ENCODE data around the gene DCP1A. TPM values are rescaled to one million over a fixed set of nuclear protein-coding genes. Genes with fewer than 3 reads are reported as not detected.

The DCP1A gene
- polyA plus RNA-seq, 1 experiment: 27.0 TPM

DNA sequence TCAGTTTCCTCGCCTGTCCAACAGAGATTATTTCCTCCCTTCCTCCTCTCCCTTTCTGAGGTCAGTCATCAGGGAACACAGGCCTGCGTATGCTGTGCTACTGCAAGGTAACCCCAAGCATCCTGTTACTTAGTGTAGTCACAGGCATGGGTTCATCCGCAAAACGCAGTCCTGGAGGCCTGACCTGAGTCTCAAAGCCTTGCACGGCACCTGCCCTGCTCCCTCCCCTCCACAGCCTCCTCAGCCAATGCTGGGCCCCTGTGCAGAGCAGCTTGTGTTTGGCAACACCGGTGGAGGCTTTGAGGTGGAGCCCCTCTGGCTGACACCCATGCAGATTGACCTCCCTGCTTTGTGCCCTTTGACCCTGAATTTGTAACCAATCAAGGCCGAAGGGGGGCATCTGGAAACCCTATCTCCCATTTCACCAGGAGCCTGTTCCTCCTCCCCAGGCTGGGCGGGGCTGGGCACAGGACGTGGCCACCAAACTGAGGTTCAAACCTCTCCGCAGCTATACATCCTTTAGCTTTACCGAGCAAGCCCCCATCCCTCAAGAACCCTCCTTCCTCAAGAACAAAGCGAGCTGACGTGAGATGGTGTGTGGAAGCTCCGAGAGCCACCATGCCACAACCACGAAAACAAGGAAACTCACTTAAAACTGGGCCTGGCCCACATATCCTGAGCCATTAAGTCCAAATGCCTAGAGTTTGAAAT, 113.1 kb downstream of the DCP1A start:
- POLR2A ChIA-PET: no interaction called here
- CTCF ChIA-PET: interaction anchor here (1.0 to 4.5 kb wide), 3 partner anchors 14 to 476 kb away, joined by 3 to 28 read pairs (median 4); no protein-coding TSS in a partner anchor
- peak overlapping the region; percentile 22 for H3K27ac ChIP-seq (ENCODE audit: low read depth, low read length)

More for the DNA sequence above, 113.1 kb downstream of the DCP1A start:
- H3K27me3 ChIP-seq (ENCODE audit: control insufficient read depth, insufficient read depth, low read length): no peaks in the 10 kb centered on the region
- no peak for DNase-seq (ENCODE audit: low read depth, low spot score)
- H3K9me3 ChIP-seq (ENCODE audit: control insufficient read depth, insufficient read depth, low read length): no peaks in the 10 kb centered on the region
- TF ChIP-seq, protein P1, sequence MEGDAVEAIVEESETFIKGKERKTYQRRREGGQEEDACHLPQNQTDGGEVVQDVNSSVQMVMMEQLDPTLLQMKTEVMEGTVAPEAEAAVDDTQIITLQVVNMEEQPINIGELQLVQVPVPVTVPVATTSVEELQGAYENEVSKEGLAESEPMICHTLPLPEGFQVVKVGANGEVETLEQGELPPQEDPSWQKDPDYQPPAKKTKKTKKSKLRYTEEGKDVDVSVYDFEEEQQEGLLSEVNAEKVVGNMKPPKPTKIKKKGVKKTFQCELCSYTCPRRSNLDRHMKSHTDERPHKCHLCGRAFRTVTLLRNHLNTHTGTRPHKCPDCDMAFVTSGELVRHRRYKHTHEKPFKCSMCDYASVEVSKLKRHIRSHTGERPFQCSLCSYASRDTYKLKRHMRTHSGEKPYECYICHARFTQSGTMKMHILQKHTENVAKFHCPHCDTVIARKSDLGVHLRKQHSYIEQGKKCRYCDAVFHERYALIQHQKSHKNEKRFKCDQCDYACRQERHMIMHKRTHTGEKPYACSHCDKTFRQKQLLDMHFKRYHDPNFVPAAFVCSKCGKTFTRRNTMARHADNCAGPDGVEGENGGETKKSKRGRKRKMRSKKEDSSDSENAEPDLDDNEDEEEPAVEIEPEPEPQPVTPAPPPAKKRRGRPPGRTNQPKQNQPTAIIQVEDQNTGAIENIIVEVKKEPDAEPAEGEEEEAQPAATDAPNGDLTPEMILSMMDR (IDR thresholded peaks at IDR 0.05; ENCODE audit: low read depth, low read length): no peak
- no peak overlapping the region for H3K4me3 ChIP-seq (ENCODE audit: low read depth, low read length)

Small RNAs within 50 kb of the gene (small RNA-seq; reads per million reads assigned to genes)
- gene RF00019 (ENCODE audit: insufficient read length, low read depth) (not detected), gene RF00212 (ENCODE audit: insufficient read length, low read depth) (not detected), gene RF00568 (ENCODE audit: insufficient read length, low read depth) (not detected)

Other genes with a start within 250 kb of the DCP1A start
- 24.7 and 26.4 TPM in 2 replicates for gene RFT1, start 217.1 kb downstream of the DCP1A start, polyA plus RNA-seq (2011; rRNA removed)
- 13.6 and 13.7 TPM in 2 replicates for gene PRKCD, start 186.3 kb downstream of the DCP1A start, polyA plus RNA-seq (2011; rRNA removed)
- gene TKT, start 91.5 kb downstream of the DCP1A start, polyA plus RNA-seq (2011; rRNA removed): 220 and 319 TPM in 2 replicates
- gene CACNA1D, start 147.1 kb upstream of the DCP1A start, polyA plus RNA-seq (2011; rRNA removed): 0.06 and 0.07 TPM in 2 replicates

All from AG04450 (cell line).